H9 (cell line): Measurements from ENCODE around the gene RS1. TPM values are rescaled to one million over a fixed set of nuclear protein-coding genes. Genes with fewer than 3 reads are reported as not detected.

Source experiments
- DNase-seq: peaks from one replicate; pipeline ENCODE4 v3.0.0-alpha.2; 2017
- H2AFZ ChIP-seq: one replicate; pipeline ENCODE4 v1.6.1; 2013; ENCODE audit warnings: mild to moderate bottlenecking, low read length, control low read depth, moderate library complexity
- H2AK5ac ChIP-seq: 2 replicates; pipeline ENCODE4 v1.6.1; 2013; ENCODE audit warnings: low read length, control low read depth, mixed read lengths; ENCODE audit not compliant: insufficient read length
- H2BK120ac ChIP-seq: one replicate; pipeline ENCODE4 v1.6.1; 2013; ENCODE audit warnings: low read depth, mild to moderate bottlenecking, low read length, control low read depth, inconsistent platforms; ENCODE audit not compliant: poor library complexity, severe bottlenecking
- H2BK12ac ChIP-seq: 2 replicates; pipeline ENCODE4 v1.6.1; 2013; ENCODE audit warnings: low read length, control low read depth, mixed read lengths, low read depth; ENCODE audit not compliant: insufficient read length
- H2BK15ac ChIP-seq: 2 replicates; pipeline ENCODE4 v1.6.1; 2013; ENCODE audit warnings: low read depth, low read length, control low read depth
- H2BK20ac ChIP-seq: one replicate; pipeline ENCODE4 v1.6.1; 2013; ENCODE audit warnings: low read depth, mild to moderate bottlenecking, low read length, control low read depth, inconsistent platforms; ENCODE audit not compliant: poor library complexity, severe bottlenecking
- H2BK5ac ChIP-seq: 2 replicates; pipeline ENCODE4 v1.6.1; 2013; ENCODE audit warnings: low read length, control low read depth, mixed read lengths; ENCODE audit not compliant: insufficient read length
- H3K14ac ChIP-seq: 2 replicates; pipeline ENCODE4 v1.6.1; 2013; ENCODE audit warnings: low read length, control low read depth; ENCODE audit not compliant: insufficient read depth
- H3K18ac ChIP-seq: 2 replicates; pipeline ENCODE4 v1.6.1; 2013; ENCODE audit warnings: low read depth, mild to moderate bottlenecking, mixed read lengths, low read length, control low read depth; ENCODE audit not compliant: insufficient read length
- H3K23ac ChIP-seq: 2 replicates; pipeline ENCODE4 v1.6.1; 2013; ENCODE audit warnings: low read length, control low read depth, mixed read lengths, low read depth; ENCODE audit not compliant: insufficient read length
- H3K23me2 ChIP-seq: 2 replicates; pipeline ENCODE4 v1.6.1; 2013; ENCODE audit warnings: low read depth, mild to moderate bottlenecking, mixed read lengths, low read length, control low read depth; ENCODE audit not compliant: insufficient read length, poor library complexity, severe bottlenecking
- H3K27ac ChIP-seq: 2 replicates; pipeline ENCODE4 v1.5.1; 2013; ENCODE audit warnings: low read length, control low read depth, mixed read lengths, low read depth; ENCODE audit not compliant: insufficient read length
- H3K27me3 ChIP-seq: 2 replicates; pipeline ENCODE4 v1.6.1; 2013; ENCODE audit warnings: low read length, control low read depth, inconsistent platforms; ENCODE audit not compliant: insufficient read depth
- H3K4ac ChIP-seq: 2 replicates; pipeline ENCODE4 v1.6.1; 2013; ENCODE audit warnings: low read depth, mild to moderate bottlenecking, control low read depth, inconsistent platforms, low read length, moderate library complexity
- H3K4me1 ChIP-seq: 2 replicates; pipeline ENCODE4 v1.6.1; 2013; ENCODE audit warnings: low read length, control low read depth, inconsistent platforms; ENCODE audit not compliant: insufficient read depth
- H3K4me2 ChIP-seq: 2 replicates; pipeline ENCODE4 v1.6.1; 2013; ENCODE audit warnings: low read length, control low read depth, mixed read lengths; ENCODE audit not compliant: insufficient read length, insufficient read depth
- H3K56ac ChIP-seq: 2 replicates; pipeline ENCODE4 v1.6.1; 2013; ENCODE audit warnings: low read depth, mild to moderate bottlenecking, mixed read lengths, low read length, control low read depth; ENCODE audit not compliant: insufficient read length
- H3K79me1 ChIP-seq: 2 replicates; pipeline ENCODE4 v1.6.1; 2013; ENCODE audit warnings: low read depth, mild to moderate bottlenecking, moderate library complexity, low read length, control low read depth, inconsistent platforms; ENCODE audit not compliant: insufficient read depth, poor library complexity, severe bottlenecking
- H3K79me2 ChIP-seq: 2 replicates; pipeline ENCODE4 v1.6.1; 2013; ENCODE audit warnings: low read length, control low read depth, inconsistent platforms; ENCODE audit not compliant: insufficient read depth
- H3K9ac ChIP-seq: 2 replicates; pipeline ENCODE4 v1.6.1; 2013; ENCODE audit warnings: low read length, control low read depth, mixed read lengths; ENCODE audit not compliant: insufficient read length; ENCODE audit errors: extremely low read depth
- H3K9me3 ChIP-seq: one replicate; pipeline ENCODE4 v1.6.1; 2013; ENCODE audit warnings: low read depth, low read length, inconsistent platforms; ENCODE audit not compliant: control insufficient read depth
- H3T11ph ChIP-seq: one replicate; pipeline ENCODE4 v1.6.1; 2013; ENCODE audit warnings: mild to moderate bottlenecking, low read length, control low read depth, inconsistent platforms
- H4K20me1 ChIP-seq: one replicate; pipeline ENCODE4 v1.6.1; 2013; ENCODE audit not compliant: control insufficient read depth, insufficient read length, insufficient read depth
- H4K5ac ChIP-seq: 2 replicates; pipeline ENCODE4 v1.6.1; 2013; ENCODE audit warnings: low read depth, mild to moderate bottlenecking, mixed read lengths, low read length, control low read depth; ENCODE audit not compliant: insufficient read length
- H4K8ac ChIP-seq: replicated peaks from 2 replicates; pipeline ENCODE4 v1.6.1; 2013; ENCODE audit warnings: low read length, control low read depth, mixed read lengths, low read depth; ENCODE audit not compliant: insufficient read length
- H4K91ac ChIP-seq: 2 replicates; pipeline ENCODE4 v1.6.1; 2013; ENCODE audit warnings: low read depth, mild to moderate bottlenecking, moderate library complexity, mixed read lengths, low read length, control low read depth; ENCODE audit not compliant: insufficient read length
- H3K27ac Mint-ChIP-seq, 3 experiments: 2 replicates in 2 of 3; 3 replicates in 1 of 3; pipeline ENCODE4 v1.8.0; 2020 to 2021; ENCODE audit warnings: mixed read lengths in 3 of 3, mild to moderate bottlenecking in 1 of 3, moderate library complexity in 1 of 3
- H3K27me3 Mint-ChIP-seq: 2 replicates; pipeline ENCODE4 v1.8.0; 2021; ENCODE audit warnings: low read depth, mild to moderate bottlenecking, moderate library complexity, mixed read lengths
- H3K36me3 Mint-ChIP-seq, 3 experiments: 2 replicates in 2 of 3; 3 replicates in 1 of 3; pipeline ENCODE4 v1.8.0; 2020 to 2021; ENCODE audit warnings: low read depth in 3 of 3, mixed read lengths in 3 of 3; ENCODE audit not compliant: insufficient read depth in 1 of 3
- H3K4me1 Mint-ChIP-seq, 2 experiments: 2 replicates each; pipeline ENCODE4 v1.8.0; 2020; ENCODE audit warnings: mixed read lengths in 2 of 2
- H3K4me3 Mint-ChIP-seq, 2 experiments: 2 replicates in 1 of 2; 3 replicates in 1 of 2; pipeline ENCODE4 v1.8.0; 2020 to 2021; ENCODE audit warnings: mild to moderate bottlenecking in 2 of 2, mixed read lengths in 2 of 2, moderate library complexity in 1 of 2
- H3K9me3 Mint-ChIP-seq, 2 experiments: 2 replicates in 1 of 2; 3 replicates in 1 of 2; pipeline ENCODE4 v1.8.0; 2020; ENCODE audit warnings: mild to moderate bottlenecking in 2 of 2, mixed read lengths in 2 of 2, moderate library complexity in 1 of 2
- WGBS: extraction: QIAGEN DNeasy Blood & Tissue Kit; methylation state at CpG from one replicate; pipeline ENCODE4 v1.1.7; 2013; ENCODE audit warnings: missing lambda C conversion rate, low lambda C conversion rate, mixed read lengths; ENCODE audit not compliant: insufficient read length; ENCODE audit errors: extremely low coverage; 5-methylcytosine and 5-hydroxymethylcytosine counted together
- total RNA-seq: library from RNA; stranded (reverse); gene quantifications from 2 replicates; pipeline ENCODE4 v1.2.1, GENCODE V29; 2021
- TF ChIP-seq, protein P1 (sequence below): fragments of 200-600 bp; sonication (generic); conservative IDR thresholded peaks from 3 replicates; pipeline ENCODE4 v1.8.0; 2021; ENCODE audit warnings: antibody characterized with exemption, mild to moderate bottlenecking

Gene RS1
- total RNA-seq, 1 experiment from 2014 or later: not detected

DNA sequence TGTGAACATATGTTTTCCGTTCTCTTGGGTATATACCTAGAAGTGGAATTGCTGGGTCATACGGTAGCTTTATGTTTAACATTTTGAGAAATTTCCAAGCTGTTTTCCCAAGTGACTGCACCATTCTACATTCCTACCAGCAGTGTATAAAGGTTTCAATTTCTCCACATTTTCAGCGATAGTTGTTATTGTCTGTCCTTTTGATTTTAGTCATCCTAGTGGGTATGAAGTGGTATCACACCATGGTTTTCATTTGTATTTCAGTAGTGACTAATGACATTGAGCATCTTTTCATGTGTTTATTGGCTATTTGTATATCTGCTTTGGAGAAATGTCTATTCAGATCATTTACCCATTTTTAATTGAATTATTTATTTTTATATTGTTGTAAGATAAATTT is 37.9 kb upstream of the RS1 start:
- H3K9me3 Mint-ChIP-seq: peaks cover 58 to 64% of the 10 kb centered on the region in 2 experiments

More for the DNA sequence above, 37.9 kb upstream of the RS1 start:
- no peak overlapping the region for H2BK12ac ChIP-seq
- H3K4me3 Mint-ChIP-seq: no peak overlapping the region
- H2BK20ac ChIP-seq: no peak overlapping the region
- no CpG with 5 or more reads among the region's 3 CpGs for WGBS
- no peak overlapping the region for H3K56ac ChIP-seq
- H3K27ac ChIP-seq: no peak overlapping the region
- no peak overlapping the region for H3K9ac ChIP-seq
- H3K4ac ChIP-seq: no peak overlapping the region
- no peaks in the 10 kb centered on the region for H4K20me1 ChIP-seq
- TF ChIP-seq, protein P1, sequence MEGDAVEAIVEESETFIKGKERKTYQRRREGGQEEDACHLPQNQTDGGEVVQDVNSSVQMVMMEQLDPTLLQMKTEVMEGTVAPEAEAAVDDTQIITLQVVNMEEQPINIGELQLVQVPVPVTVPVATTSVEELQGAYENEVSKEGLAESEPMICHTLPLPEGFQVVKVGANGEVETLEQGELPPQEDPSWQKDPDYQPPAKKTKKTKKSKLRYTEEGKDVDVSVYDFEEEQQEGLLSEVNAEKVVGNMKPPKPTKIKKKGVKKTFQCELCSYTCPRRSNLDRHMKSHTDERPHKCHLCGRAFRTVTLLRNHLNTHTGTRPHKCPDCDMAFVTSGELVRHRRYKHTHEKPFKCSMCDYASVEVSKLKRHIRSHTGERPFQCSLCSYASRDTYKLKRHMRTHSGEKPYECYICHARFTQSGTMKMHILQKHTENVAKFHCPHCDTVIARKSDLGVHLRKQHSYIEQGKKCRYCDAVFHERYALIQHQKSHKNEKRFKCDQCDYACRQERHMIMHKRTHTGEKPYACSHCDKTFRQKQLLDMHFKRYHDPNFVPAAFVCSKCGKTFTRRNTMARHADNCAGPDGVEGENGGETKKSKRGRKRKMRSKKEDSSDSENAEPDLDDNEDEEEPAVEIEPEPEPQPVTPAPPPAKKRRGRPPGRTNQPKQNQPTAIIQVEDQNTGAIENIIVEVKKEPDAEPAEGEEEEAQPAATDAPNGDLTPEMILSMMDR: 0 out of 3 replicates have a peak, but pooled peaks have one; percentile 20
- no peak overlapping the region for H3K18ac ChIP-seq
- no peaks in the 10 kb centered on the region for H3K79me1 ChIP-seq
- H3T11ph ChIP-seq: no peak overlapping the region
- no peaks in the 10 kb centered on the region for H3K27me3 ChIP-seq
- no peak overlapping the region for H2AK5ac ChIP-seq
- H3K27me3 Mint-ChIP-seq: peaks cover 2% of the 10 kb centered on the region; the same call in 1 of the 2 replicates
- H4K91ac ChIP-seq: no peak overlapping the region
- no peak overlapping the region for H2AFZ ChIP-seq
- no peak overlapping the region for H3K14ac ChIP-seq
- no peak overlapping the region for H4K5ac ChIP-seq
- peaks cover 0 to 3% (median 1%) of the 10 kb centered on the region in 3 experiments; a peak in 2 of 7 replicates for H3K36me3 Mint-ChIP-seq
- DNase-seq: no peak
- no peak overlapping the region for H2BK15ac ChIP-seq
- no peak overlapping the region for H2BK5ac ChIP-seq
- no peak overlapping the region for H3K27ac Mint-ChIP-seq
- peaks cover 5% of the 10 kb centered on the region for H3K9me3 ChIP-seq
- H3K23ac ChIP-seq: no peak overlapping the region
- H3K4me2 ChIP-seq: no peak overlapping the region
- no peaks in the 10 kb centered on the region for H3K4me1 Mint-ChIP-seq
- H4K8ac ChIP-seq: no peak overlapping the region
- no peaks in the 10 kb centered on the region for H3K23me2 ChIP-seq
- H2BK120ac ChIP-seq: no peak overlapping the region
- no peaks in the 10 kb centered on the region for H3K4me1 ChIP-seq
- no peaks in the 10 kb centered on the region for H3K79me2 ChIP-seq
